Stimulated activated CD4-positive, alpha-beta T cell treated with anti-CD3 and anti-CD28 coated beads, Interleukin-15, amount 100 ng/mL, for 48 hours (primary cell): ENCODE results near the gene CLEC4M.
A peak's percentile ranks its signal among the peaks of the same experiment; 100 is the strongest.
"Not testable (repeated sequence)": the region's sequence is repeated elsewhere in the genome, so short reads cannot be mapped to it uniquely, and the experiment has no call there.

Source experiments
- DNase-seq, 2 donors: peaks; one replicate each; pipeline ENCODE4 v3.0.0-alpha.2; 2020; ENCODE audit warnings: low read depth in 2 of 2

Gene CLEC4M

GRCh38 chr19:7772752-7773291, 9.8 kb downstream of the CLEC4M start:
- DNase-seq = peak; percentile 21 to 25

- no peak for DNase-seq
Measured at GRCh38 chr19:7773841-7774240, 10.8 kb downstream of the CLEC4M start.

- DNase-seq = no peak
Measured at GRCh38 chr19:7775761-7776160, 12.7 kb downstream of the CLEC4M start.

- no peak for DNase-seq
Measured at GRCh38 chr19:7778081-7778480, 15.0 kb downstream of the CLEC4M start.

GRCh38 chr19:7779631-7780486, 16.8 kb downstream of the CLEC4M start:
- DNase-seq = no peak

- DNase-seq = no peak
Measured at GRCh38 chr19:7781157-7781556, 18.1 kb downstream of the CLEC4M start.

- no peak for DNase-seq
Measured at GRCh38 chr19:7783991-7784423, 21.0 kb downstream of the CLEC4M start.

- DNase-seq = no peak
Measured at GRCh38 chr19:7784856-7785255, 21.8 kb downstream of the CLEC4M start.

GRCh38 chr19:7787141-7787540, 24.1 kb downstream of the CLEC4M start:
- DNase-seq = no peak

GRCh38 chr19:7787602-7788177, 24.6 kb downstream of the CLEC4M start:
- DNase-seq = no peak

- DNase-seq = no peak
Measured at GRCh38 chr19:7788178-7788932, 25.3 kb downstream of the CLEC4M start.

- DNase-seq = no peak
Measured at GRCh38 chr19:7788933-7789323, 25.9 kb downstream of the CLEC4M start.

- DNase-seq = peak in 1 of 2 donors; percentile 9
Measured at GRCh38 chr19:7789447-7789846, 26.4 kb downstream of the CLEC4M start.

GRCh38 chr19:7790416-7790815, 27.4 kb downstream of the CLEC4M start:
- DNase-seq = no peak

GRCh38 chr19:7792281-7792680, 29.2 kb downstream of the CLEC4M start:
- no peak for DNase-seq

- DNase-seq = not testable (repeated sequence)
Measured at GRCh38 chr19:7792701-7793100, 29.7 kb downstream of the CLEC4M start.

GRCh38 chr19:7793493-7793892, 30.4 kb downstream of the CLEC4M start:
- no peak for DNase-seq

- DNase-seq = no peak
Measured at GRCh38 chr19:7795555-7796161, 32.6 kb downstream of the CLEC4M start.

GRCh38 chr19:7799640-7800355, 36.8 kb downstream of the CLEC4M start:
- DNase-seq = peak; percentile 22 to 35

GRCh38 chr19:7801020-7801570, 38.1 kb downstream of the CLEC4M start:
- DNase-seq = no peak

- DNase-seq = no peak
Measured at GRCh38 chr19:7806234-7806633, 43.2 kb downstream of the CLEC4M start.
